ENCODE measurements around the gene CENPC.
A peak's percentile ranks its signal among the peaks of the same experiment; 100 is the strongest.

The CENPC gene, protein sequence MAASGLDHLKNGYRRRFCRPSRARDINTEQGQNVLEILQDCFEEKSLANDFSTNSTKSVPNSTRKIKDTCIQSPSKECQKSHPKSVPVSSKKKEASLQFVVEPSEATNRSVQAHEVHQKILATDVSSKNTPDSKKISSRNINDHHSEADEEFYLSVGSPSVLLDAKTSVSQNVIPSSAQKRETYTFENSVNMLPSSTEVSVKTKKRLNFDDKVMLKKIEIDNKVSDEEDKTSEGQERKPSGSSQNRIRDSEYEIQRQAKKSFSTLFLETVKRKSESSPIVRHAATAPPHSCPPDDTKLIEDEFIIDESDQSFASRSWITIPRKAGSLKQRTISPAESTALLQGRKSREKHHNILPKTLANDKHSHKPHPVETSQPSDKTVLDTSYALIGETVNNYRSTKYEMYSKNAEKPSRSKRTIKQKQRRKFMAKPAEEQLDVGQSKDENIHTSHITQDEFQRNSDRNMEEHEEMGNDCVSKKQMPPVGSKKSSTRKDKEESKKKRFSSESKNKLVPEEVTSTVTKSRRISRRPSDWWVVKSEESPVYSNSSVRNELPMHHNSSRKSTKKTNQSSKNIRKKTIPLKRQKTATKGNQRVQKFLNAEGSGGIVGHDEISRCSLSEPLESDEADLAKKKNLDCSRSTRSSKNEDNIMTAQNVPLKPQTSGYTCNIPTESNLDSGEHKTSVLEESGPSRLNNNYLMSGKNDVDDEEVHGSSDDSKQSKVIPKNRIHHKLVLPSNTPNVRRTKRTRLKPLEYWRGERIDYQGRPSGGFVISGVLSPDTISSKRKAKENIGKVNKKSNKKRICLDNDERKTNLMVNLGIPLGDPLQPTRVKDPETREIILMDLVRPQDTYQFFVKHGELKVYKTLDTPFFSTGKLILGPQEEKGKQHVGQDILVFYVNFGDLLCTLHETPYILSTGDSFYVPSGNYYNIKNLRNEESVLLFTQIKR

DNA sequence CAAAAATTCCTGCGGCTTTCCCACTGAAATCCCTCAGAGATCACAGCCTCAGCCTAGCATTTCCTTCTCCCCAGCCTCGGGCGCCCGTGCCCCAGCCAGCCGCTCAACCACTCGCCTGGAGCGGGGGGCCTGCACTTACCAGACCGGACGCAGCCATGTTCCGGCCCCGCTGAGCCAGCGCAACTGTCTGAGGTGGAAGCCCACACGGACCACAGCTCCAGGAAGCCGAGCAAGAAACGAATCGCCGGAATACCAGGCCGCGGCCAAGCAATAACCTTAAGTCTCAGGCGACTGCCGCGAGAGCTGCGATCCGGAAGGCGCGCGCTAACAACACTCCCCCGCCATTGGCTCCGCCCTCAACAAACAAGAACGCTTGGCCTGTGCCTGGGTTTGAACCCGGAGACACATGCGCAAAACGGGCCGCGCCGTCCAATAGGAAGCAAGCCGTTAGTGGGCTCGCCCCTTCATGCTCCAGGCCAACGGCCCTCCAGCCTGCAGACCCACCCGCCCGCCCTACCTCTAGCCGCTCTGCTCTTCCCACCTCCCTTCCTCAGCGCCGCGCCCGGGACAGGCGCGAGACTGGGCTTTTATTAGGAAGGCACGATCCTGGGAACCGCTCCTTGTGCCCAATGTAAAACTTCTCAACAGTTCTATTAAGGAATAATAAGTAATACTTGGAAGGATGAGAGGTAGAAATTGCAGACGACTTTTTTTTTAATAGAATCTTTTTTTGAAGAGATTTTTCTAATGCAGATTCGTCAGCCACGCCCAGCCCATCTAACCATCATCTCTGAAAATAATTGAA, at the start of gene CENPC:
CENPC (minus strand) TSS at position 305 of the 805 bp plus-strand sequence; CDS start at position 157, 148 bp downstream.
- peak; percentile 91 for TF ChIP-seq POLR2A (IDR thresholded peaks at IDR 0.05; ENCODE audit: extremely low read depth, insufficient read length)
- peak; percentile 53; the same call in 1 of the 2 replicates for TF ChIP-seq MYC (IDR thresholded peaks at IDR 0.05; ENCODE audit: low read depth, low read length)
- TF ChIP-seq, protein P1, sequence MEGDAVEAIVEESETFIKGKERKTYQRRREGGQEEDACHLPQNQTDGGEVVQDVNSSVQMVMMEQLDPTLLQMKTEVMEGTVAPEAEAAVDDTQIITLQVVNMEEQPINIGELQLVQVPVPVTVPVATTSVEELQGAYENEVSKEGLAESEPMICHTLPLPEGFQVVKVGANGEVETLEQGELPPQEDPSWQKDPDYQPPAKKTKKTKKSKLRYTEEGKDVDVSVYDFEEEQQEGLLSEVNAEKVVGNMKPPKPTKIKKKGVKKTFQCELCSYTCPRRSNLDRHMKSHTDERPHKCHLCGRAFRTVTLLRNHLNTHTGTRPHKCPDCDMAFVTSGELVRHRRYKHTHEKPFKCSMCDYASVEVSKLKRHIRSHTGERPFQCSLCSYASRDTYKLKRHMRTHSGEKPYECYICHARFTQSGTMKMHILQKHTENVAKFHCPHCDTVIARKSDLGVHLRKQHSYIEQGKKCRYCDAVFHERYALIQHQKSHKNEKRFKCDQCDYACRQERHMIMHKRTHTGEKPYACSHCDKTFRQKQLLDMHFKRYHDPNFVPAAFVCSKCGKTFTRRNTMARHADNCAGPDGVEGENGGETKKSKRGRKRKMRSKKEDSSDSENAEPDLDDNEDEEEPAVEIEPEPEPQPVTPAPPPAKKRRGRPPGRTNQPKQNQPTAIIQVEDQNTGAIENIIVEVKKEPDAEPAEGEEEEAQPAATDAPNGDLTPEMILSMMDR (IDR thresholded peaks at IDR 0.05; ENCODE audit: low read depth, low read length), result no peak
- peak; percentile 98 for DNase-seq (ENCODE audit: low read depth)
- peak within 1 kb of the TSS; percentile 70 for H3K4me3 ChIP-seq (ENCODE audit: low read depth, low read length)

DNA sequence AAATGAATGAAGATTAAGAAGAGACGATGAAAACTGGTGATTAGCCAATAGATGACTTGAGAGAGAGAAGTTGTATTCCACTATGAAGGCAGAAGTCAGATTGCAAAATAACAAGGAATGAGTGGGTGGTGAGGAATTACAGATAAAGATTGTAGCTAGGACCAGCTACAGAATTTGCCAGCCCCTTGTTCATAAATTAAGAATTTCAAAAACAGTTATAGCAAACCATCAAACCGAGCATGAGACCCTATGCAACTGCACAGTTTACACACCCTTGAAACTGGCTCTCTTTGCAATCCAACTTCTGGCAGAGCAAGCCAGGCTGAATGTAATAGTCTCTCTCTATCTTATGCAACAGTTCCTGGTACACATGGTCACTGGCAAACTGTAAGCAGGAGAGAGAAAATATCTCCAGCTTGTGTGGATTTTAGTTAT, 48.5 kb upstream of the CENPC start:
- peak; percentile 8 for DNase-seq (ENCODE audit: low read depth)
- no peak overlapping the region for H3K4me3 ChIP-seq (ENCODE audit: low read depth, low read length)

DNA sequence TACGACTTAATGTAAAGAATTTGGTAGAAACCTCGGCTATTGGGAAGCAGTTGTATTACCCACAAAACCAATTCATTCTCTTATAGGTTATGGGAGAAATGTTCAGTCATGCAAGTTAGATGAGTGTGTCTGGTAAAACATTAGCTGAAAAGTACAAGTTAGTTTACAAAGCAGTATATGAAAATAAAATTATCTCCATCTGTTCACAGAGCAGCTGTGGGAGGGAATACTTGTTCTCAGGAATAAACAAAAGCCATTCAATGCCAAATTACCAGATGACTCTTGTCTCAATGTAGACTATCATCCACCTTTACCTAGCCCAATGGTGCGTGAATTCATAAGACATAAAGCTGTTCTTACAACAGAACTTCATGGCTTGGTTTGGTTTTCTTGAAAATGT, 41.9 kb upstream of the CENPC start:
- no peak for DNase-seq (ENCODE audit: low read depth)
- TF ChIP-seq MYC (IDR thresholded peaks at IDR 0.05; ENCODE audit: low read depth, low read length), result no peak
- TF ChIP-seq, protein P1 (IDR thresholded peaks at IDR 0.05; ENCODE audit: low read depth, low read length), result no peak
- TF ChIP-seq, protein P2, sequence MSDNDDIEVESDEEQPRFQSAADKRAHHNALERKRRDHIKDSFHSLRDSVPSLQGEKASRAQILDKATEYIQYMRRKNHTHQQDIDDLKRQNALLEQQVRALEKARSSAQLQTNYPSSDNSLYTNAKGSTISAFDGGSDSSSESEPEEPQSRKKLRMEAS (IDR thresholded peaks at IDR 0.05; ENCODE audit: low read depth, low read length), result no peak
- TF ChIP-seq POLR2A (IDR thresholded peaks at IDR 0.05; ENCODE audit: extremely low read depth, insufficient read length), result no peak
- H3K4me3 ChIP-seq (ENCODE audit: low read depth, low read length), result no peak overlapping the region

More for the DNA sequence above, 48.5 kb upstream of the CENPC start:
- TF ChIP-seq POLR2A (IDR thresholded peaks at IDR 0.05; ENCODE audit: extremely low read depth, insufficient read length) (no peak), MYC (IDR thresholded peaks at IDR 0.05; ENCODE audit: low read depth, low read length) (no peak)
- TF ChIP-seq, protein P2 (IDR thresholded peaks at IDR 0.05; ENCODE audit: low read depth, low read length), result no peak
- TF ChIP-seq, protein P1 (IDR thresholded peaks at IDR 0.05; ENCODE audit: low read depth, low read length), result no peak

DNA sequence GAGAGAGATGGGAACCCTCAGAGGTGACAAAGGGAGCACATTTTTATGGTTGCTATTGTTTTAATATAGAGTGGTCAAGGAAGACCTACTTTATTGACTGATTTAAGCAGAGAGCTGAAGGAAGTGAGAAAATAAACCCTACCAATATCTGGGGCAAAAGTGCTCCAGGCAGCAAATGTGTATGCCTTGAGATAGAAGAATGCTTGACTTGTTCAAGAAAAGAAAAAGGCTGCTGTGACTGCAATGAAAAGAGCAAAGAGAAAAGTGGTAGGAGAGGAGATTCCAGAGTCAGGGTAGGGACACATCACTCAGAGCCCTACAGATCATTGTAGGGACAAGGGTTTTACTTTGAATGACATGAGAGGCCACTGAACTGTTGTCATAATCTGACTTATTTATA, 39.2 kb upstream of the CENPC start:
- no peak for DNase-seq (ENCODE audit: low read depth)
- TF ChIP-seq, protein P2 (IDR thresholded peaks at IDR 0.05; ENCODE audit: low read depth, low read length), result no peak
- TF ChIP-seq MYC (IDR thresholded peaks at IDR 0.05; ENCODE audit: low read depth, low read length), result no peak
- TF ChIP-seq POLR2A (IDR thresholded peaks at IDR 0.05; ENCODE audit: extremely low read depth, insufficient read length), result no peak
- TF ChIP-seq, protein P1 (IDR thresholded peaks at IDR 0.05; ENCODE audit: low read depth, low read length), result no peak

DNA sequence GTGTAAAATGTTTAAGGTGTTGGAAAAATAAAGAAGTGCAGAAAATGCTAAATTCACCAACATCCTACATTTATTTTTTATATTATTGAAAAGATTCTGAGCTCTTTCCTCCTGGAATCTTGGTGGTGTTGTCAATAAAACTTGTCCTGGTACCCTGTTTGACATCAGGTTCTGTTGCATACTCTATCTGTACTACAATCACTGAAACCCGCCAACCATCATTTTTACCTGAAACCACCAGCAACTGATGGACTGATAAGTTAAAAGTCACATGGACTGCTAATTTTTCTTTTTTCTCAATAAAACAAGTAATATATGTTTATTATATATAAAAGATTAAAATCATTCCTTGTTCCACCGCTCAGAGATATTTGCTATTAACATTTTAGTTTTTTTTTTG, 36.6 kb upstream of the CENPC start:
- no peak overlapping the region for H3K4me3 ChIP-seq (ENCODE audit: low read depth, low read length)
- no peak for DNase-seq (ENCODE audit: low read depth)
- TF ChIP-seq POLR2A (IDR thresholded peaks at IDR 0.05; ENCODE audit: extremely low read depth, insufficient read length), result no peak
- TF ChIP-seq, protein P2 (IDR thresholded peaks at IDR 0.05; ENCODE audit: low read depth, low read length), result no peak
- no peak for TF ChIP-seq MYC (IDR thresholded peaks at IDR 0.05; ENCODE audit: low read depth, low read length)
- TF ChIP-seq, protein P1 (IDR thresholded peaks at IDR 0.05; ENCODE audit: low read depth, low read length), result no peak

More for the DNA sequence above, 39.2 kb upstream of the CENPC start:
- H3K4me3 ChIP-seq (ENCODE audit: low read depth, low read length), result no peak overlapping the region

Data from NB4 (cell line).